ENCODE results near the gene KRT80.
A peak's percentile ranks its signal among the peaks of the same experiment; 100 is the strongest.

The KRT80 gene

DNA sequence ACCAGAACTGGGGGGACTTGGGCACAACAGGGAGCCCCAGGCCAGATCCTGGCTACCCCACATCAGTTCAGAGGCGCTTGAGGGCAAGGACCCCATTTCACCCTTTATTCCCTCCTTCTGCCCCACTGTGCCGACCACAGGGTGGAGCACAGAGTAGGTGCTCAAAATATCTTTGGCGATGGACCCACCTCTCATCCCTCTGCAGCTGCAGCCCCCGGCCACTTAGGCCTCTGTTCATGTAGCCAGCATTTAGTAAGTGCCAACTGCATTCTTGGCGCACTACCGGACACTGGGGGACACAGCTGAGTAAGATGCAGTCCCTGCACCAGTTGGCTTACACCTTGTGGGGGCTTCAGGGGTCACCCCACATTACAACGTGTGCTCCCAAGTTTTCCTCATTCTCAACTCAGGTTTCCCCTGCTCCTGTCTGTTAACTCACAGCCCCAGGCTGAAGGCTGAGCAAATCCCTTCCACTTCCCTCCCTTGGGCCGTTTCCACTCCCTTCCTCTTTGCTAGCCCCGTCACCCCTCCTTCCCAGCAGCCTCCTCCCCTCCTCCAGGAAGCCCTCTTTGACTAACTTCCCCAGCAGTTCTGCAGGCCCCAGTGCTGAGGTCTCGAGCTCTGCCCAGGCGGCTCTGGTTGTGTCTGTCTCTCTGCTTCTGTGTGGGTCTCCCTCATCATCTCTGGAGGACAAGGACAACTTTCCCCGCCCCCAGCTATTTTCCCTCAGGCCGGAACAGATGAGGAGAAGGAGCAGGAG, 26.5 kb downstream of the KRT80 start:
- no peak overlapping the region for H3K4me3 ChIP-seq (ENCODE audit: low read length)
- no peaks in the 10 kb centered on the region for H3K27me3 ChIP-seq (ENCODE audit: insufficient read depth, low read length)
- no peaks in the 10 kb centered on the region for H3K36me3 ChIP-seq (ENCODE audit: insufficient read depth, low read depth, low read length)
- no peak overlapping the region for H3K27ac ChIP-seq (ENCODE audit: low read length)
- H3K9me3 ChIP-seq (ENCODE audit: insufficient read depth, low read depth, low read length) = no peaks in the 10 kb centered on the region
- 0 out of 2 replicates have a peak, but pooled peaks cover 2% of the 10 kb centered on the region for H3K4me1 ChIP-seq (ENCODE audit: insufficient read depth, low read length)
- H3K9ac ChIP-seq (ENCODE audit: low read depth, low read length) = no peak overlapping the region

DNA sequence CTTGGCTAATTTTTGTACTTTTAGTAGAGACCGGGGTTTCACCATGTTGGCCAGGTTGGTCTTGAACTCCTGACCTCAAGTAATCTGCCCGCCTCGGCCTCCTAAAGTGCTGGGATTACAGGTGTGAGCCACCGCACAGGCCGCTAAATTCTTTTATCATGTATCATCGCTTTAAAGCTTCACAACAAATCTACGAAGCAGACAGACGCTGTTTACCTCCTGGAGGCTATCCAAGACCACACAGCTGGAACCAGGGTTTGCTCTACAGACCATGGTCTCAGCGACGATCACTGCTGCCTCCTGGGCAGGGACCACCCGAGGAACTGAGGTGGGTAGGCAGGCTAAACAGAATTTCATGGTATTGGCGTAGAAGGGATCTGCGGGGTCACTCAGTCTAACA, 27.2 kb downstream of the KRT80 start:
- Histone ChIP-seq H3K36me3 (ENCODE audit: insufficient read depth, low read depth, low read length) (no peaks in the 10 kb centered on the region), H3K9me3 (ENCODE audit: insufficient read depth, low read depth, low read length) (no peaks in the 10 kb centered on the region), H3K4me1 (ENCODE audit: insufficient read depth, low read length) (0 out of 2 replicates have a peak, but pooled peaks cover 2% of the 10 kb centered on the region), H3K9ac (ENCODE audit: low read depth, low read length) (no peak overlapping the region), H3K4me3 (ENCODE audit: low read length) (no peak overlapping the region), H3K27ac (ENCODE audit: low read length) (no peak overlapping the region), H3K27me3 (ENCODE audit: insufficient read depth, low read length) (no peaks in the 10 kb centered on the region)

DNA sequence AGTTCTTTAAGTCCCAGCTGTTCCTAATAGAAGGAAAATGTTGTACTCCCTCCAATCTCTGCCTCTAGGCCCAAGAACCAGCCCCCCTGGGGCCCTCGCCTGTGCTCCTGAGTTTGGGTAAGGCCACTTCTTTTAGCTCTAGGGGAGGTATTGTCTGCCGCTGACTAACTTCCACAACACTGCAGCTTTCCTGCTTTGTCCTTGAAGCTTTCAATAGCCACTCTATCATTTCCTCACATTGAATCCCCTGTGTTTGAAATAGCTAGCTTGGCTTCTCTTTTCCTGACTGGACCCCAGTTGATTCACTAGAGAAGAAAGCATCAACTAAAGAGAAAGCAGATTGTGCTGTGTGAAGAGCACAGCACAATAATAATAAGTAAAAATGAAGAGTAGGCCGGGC, 28.8 kb downstream of the KRT80 start:
- no peaks in the 10 kb centered on the region for H3K27me3 ChIP-seq (ENCODE audit: insufficient read depth, low read length)
- no peaks in the 10 kb centered on the region for H3K9me3 ChIP-seq (ENCODE audit: insufficient read depth, low read depth, low read length)
- no peak overlapping the region for H3K4me3 ChIP-seq (ENCODE audit: low read length)
- H3K9ac ChIP-seq (ENCODE audit: low read depth, low read length) = no peak overlapping the region
- H3K4me1 ChIP-seq (ENCODE audit: insufficient read depth, low read length) = 0 out of 2 replicates have a peak, but pooled peaks cover 2% of the 10 kb centered on the region
- no peaks in the 10 kb centered on the region for H3K36me3 ChIP-seq (ENCODE audit: insufficient read depth, low read depth, low read length)
- no peak overlapping the region for H3K27ac ChIP-seq (ENCODE audit: low read length)

DNA sequence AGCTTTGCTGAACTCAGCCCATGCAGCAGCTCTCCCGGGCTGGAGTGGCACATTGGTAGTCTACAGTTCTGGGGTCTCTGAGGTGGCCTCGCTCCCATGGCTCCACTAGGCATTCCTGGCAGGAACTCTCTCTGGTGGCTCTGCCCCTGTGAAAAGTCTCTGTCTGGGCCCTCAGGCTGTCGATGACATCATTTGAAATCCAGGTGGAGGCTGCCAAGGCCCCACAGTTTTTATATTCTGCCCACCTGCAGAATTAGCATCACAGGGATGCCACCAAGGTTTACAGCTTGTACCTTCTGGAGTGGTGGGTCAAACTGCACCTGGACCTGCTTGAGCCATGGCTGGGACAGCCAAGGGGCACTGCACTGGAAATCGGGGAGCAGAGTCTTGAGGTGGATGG, 31.6 kb downstream of the KRT80 start:
- H3K9ac ChIP-seq (ENCODE audit: low read depth, low read length) = no peak overlapping the region
- H3K9me3 ChIP-seq (ENCODE audit: insufficient read depth, low read depth, low read length) = no peaks in the 10 kb centered on the region
- H3K27ac ChIP-seq (ENCODE audit: low read length) = no peak overlapping the region
- H3K27me3 ChIP-seq (ENCODE audit: insufficient read depth, low read length) = no peaks in the 10 kb centered on the region
- no peaks in the 10 kb centered on the region for H3K36me3 ChIP-seq (ENCODE audit: insufficient read depth, low read depth, low read length)
- H3K4me1 ChIP-seq (ENCODE audit: insufficient read depth, low read length) = peaks cover 2% of the 10 kb centered on the region; the same call in 1 of the 2 replicates
- H3K4me3 ChIP-seq (ENCODE audit: low read length) = no peak overlapping the region

DNA sequence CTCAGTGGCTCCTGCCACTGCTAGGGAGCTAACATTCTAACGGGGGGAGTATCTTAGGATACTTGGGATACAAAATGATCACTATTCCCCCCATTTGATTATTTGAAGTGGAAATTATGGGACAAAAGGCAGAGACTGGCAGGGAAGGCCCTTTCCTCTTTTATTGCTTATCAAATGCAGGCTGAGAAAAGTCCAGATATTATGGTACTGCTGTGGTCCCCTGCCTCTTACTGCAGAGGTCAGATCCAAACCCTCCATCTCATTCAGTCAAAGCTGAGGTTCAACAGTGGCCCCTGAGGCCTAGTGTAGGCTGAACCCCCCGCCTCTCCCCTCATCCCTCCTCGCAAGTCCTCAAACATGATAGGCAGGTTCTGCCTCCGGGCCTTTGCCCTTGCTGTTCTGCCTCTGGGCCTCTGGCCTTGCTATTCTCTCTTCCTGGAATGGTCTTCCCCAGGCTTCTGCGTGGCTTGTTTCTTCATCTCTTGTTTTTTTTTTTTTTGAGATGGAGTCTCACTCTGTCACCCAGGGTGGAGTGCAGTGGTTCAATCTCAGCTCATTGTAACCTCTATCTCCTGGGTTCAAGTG, 34.2 kb downstream of the KRT80 start:
- Histone ChIP-seq H3K9me3 (ENCODE audit: insufficient read depth, low read depth, low read length) (no peaks in the 10 kb centered on the region), H3K9ac (ENCODE audit: low read depth, low read length) (no peak overlapping the region)

DNA sequence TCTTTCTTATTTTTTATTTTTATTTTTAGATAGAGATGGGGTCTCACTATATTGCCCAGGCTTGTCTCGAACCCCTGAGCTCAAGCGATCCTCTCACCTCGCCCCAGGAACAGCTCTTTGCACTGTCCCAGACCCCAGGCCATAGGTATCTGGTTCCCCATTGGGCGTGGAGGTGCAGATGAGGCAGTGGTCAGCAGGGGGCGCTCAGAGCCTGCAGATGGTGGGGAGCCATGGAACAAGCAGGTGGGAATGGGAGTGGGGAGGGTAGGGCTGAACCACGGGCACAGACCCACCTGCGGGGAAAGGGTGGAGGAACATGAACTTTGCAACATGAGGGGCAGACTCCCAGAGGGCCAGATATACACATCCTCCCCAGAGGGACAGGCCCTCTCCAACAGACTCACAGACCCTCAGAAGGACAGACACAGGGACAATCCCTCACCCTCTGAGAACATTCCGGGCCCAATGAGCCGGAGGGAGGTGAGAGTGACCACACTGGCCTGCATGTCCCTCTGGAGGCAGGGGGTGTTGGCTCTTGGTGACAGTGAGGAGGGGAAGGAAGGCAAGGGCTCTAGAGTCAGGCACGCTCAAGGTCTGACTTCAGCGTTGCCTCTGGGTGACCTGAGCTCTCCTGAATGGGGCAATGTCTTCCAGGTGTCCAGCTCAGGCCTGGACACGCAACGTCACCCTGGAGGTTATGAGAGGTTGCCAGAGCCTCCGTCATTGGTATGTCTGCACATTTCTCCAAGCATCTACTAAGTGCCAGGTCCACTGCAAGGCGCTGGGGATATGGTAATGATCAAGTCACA, 34.9 kb downstream of the KRT80 start:
- Histone ChIP-seq H3K27ac (ENCODE audit: low read length) (no peak overlapping the region), H3K27me3 (ENCODE audit: insufficient read depth, low read length) (peaks cover 7% of the 10 kb centered on the region; the same call in 1 of the 2 replicates), H3K4me1 (ENCODE audit: insufficient read depth, low read length) (no peaks in the 10 kb centered on the region; the same call in 1 of the 2 replicates), H3K36me3 (ENCODE audit: insufficient read depth, low read depth, low read length) (no peaks in the 10 kb centered on the region), H3K9ac (ENCODE audit: low read depth, low read length) (no peak overlapping the region), H3K9me3 (ENCODE audit: insufficient read depth, low read depth, low read length) (no peaks in the 10 kb centered on the region), H3K4me3 (ENCODE audit: low read length) (no peak overlapping the region)

More for the DNA sequence above, 34.2 kb downstream of the KRT80 start:
- H3K36me3 ChIP-seq (ENCODE audit: insufficient read depth, low read depth, low read length) = no peaks in the 10 kb centered on the region
- no peak overlapping the region for H3K27ac ChIP-seq (ENCODE audit: low read length)
- no peaks in the 10 kb centered on the region; the same call in 1 of the 2 replicates for H3K4me1 ChIP-seq (ENCODE audit: insufficient read depth, low read length)
- H3K4me3 ChIP-seq (ENCODE audit: low read length) = no peak overlapping the region
- H3K27me3 ChIP-seq (ENCODE audit: insufficient read depth, low read length) = peaks cover 5% of the 10 kb centered on the region; the same call in 1 of the 2 replicates

DNA sequence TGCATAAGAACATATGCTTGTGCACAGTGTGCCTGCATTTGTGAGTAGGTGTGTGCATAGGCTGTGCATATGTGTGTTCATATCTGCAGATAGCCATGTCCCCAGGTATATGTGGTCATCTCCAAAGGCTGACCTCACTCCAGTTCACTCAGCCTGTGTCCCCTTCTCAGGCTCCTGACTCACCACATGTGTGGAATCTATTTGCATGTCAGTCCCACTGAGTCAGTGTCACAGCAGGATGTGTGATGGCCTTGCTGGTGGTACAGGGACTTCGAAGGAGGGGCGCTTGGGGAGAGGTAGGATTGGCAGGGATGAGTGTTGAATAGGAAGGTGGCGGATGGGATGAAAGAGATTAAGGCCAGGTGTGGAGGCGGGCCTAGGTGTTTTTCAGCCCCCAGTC, 35.5 kb downstream of the KRT80 start:
- Histone ChIP-seq H3K4me3 (ENCODE audit: low read length) (no peak overlapping the region), H3K27me3 (ENCODE audit: insufficient read depth, low read length) (peaks cover 7% of the 10 kb centered on the region; the same call in 1 of the 2 replicates), H3K9ac (ENCODE audit: low read depth, low read length) (no peak overlapping the region), H3K9me3 (ENCODE audit: insufficient read depth, low read depth, low read length) (no peaks in the 10 kb centered on the region), H3K4me1 (ENCODE audit: insufficient read depth, low read length) (no peaks in the 10 kb centered on the region; the same call in 1 of the 2 replicates), H3K36me3 (ENCODE audit: insufficient read depth, low read depth, low read length) (no peaks in the 10 kb centered on the region), H3K27ac (ENCODE audit: low read length) (no peak overlapping the region)

DNA sequence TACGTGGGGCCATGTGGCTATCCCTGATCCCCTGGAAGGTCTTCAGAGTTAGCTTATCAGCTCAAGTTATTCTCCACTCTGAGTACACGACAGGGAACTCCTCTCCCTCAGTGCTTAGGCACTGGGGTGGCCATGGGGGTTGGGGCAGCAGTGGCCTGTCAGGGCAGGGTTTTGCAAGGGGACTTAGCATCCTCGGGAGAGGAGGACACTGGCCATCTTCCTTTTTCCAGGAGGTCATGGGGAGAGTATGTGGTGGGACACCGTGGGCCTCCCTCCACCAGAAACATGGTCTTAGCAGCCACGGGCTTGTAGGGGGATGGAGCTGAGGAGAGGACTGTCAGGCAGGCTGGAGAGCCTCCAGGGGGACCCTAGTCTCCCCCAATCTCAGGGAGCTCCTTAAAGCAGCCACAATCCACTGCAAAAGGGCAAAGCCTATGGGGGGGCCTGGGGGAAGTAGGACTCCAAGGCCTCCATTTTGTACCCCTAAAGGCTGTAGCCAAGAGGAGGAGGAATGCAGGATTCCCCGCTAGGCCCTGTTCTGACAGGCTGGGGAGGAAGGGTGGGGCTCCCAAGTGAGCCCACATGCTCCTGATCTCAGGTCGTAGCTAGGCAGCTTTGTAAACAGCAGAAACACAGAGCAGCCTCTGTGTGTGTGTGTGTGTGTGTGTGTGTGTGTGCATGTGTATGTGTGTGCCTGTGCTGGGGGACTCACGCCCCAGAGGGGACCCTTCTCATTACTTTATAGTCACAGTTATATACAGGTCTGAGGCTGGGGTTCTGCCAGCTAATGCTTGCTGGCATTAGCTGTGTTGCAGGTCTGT, 36.6 kb downstream of the KRT80 start:
- no peaks in the 10 kb centered on the region; the same call in 1 of the 2 replicates for H3K4me1 ChIP-seq (ENCODE audit: insufficient read depth, low read length)
- no peaks in the 10 kb centered on the region for H3K9me3 ChIP-seq (ENCODE audit: insufficient read depth, low read depth, low read length)
- H3K27me3 ChIP-seq (ENCODE audit: insufficient read depth, low read length) = peaks cover 7% of the 10 kb centered on the region; the same call in 1 of the 2 replicates
- H3K36me3 ChIP-seq (ENCODE audit: insufficient read depth, low read depth, low read length) = no peaks in the 10 kb centered on the region
- H3K27ac ChIP-seq (ENCODE audit: low read length) = no peak overlapping the region
- no peak overlapping the region for H3K4me3 ChIP-seq (ENCODE audit: low read length)
- H3K9ac ChIP-seq (ENCODE audit: low read depth, low read length) = no peak overlapping the region

DNA sequence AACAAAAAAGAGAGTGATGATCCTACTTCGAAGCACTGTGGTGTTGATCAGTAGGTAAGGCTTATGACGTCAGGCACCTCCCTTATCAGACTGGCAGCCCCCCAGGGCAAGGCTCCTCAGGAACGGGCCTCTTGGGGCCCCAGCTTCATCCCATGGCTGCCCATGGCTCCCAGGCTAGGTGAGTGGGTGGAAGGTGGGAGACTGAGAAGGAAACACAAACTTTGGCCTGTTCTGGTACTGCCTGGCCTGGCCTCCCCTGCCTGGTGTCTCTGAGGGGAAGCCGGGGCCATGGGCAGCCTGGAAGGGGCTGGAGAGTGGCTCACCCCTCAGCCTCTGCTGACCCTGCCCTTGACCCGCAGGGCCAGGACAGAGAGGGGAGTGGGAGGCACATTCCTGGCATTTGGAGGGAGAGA, 38.9 kb downstream of the KRT80 start:
- H3K27ac ChIP-seq (ENCODE audit: low read length) = no peak overlapping the region
- H3K9ac ChIP-seq (ENCODE audit: low read depth, low read length) = no peak overlapping the region

DNA sequence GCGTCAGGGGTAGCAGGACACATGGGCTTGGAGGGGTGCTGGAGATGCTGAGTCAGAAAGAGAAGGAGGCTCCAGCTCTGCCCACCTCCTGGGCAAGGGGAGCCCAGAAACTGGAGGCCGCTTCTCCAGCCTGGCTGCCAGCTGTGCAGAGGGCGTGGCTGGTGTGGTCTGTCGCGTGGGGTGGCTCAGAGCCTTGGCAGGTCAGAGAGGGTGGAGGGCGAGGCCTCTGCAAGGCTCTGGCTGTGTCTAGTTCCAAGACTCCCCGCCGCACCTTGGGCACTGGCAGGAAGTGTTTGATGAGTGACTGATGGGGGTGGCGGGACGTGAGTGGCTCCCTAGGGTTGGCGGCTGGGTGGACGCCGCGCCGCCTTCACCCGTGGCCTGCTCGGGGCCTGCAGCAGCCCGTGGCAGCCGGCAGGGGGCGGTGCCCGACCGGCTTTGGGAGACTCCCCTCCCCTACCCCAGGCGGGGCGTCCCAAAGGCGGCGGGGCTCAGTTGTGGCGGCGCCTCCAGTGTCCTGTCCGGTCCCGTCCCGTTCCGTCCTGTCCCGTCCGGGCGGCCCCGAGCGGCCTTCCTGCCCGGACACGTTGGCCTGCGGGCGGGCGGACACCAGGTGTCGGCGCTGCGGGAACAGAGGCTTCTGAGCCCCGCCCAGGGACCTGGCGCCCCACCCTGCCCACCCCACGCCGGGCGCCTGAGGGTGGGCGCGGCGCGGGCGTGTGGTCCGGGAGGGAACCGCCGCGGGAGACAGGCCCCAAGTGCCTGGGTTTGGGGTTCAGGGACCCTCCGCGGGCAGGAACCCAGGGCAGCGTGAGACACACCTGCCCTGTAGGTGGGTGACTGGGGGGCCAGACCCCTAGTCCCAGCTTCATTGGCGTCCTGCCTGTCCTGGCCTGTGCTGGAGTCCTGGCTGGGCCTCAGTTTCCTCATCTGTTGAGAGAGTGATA, 39.7 kb downstream of the KRT80 start:
- Histone ChIP-seq H3K4me3 (ENCODE audit: low read length) (peak overlapping the region; percentile 38; the same call in 1 of the 2 replicates), H3K36me3 (ENCODE audit: insufficient read depth, low read depth, low read length) (no peaks in the 10 kb centered on the region), H3K4me1 (ENCODE audit: insufficient read depth, low read length) (peaks cover 15% of the 10 kb centered on the region), H3K27me3 (ENCODE audit: insufficient read depth, low read length) (peaks cover 7% of the 10 kb centered on the region; the same call in 1 of the 2 replicates), H3K27ac (ENCODE audit: low read length) (no peak overlapping the region), H3K9ac (ENCODE audit: low read depth, low read length) (no peak overlapping the region), H3K9me3 (ENCODE audit: insufficient read depth, low read depth, low read length) (no peaks in the 10 kb centered on the region)

More for the DNA sequence above, 38.9 kb downstream of the KRT80 start:
- Histone ChIP-seq H3K27me3 (ENCODE audit: insufficient read depth, low read length) (peaks cover 7% of the 10 kb centered on the region; the same call in 1 of the 2 replicates), H3K4me1 (ENCODE audit: insufficient read depth, low read length) (peaks cover 15% of the 10 kb centered on the region), H3K9me3 (ENCODE audit: insufficient read depth, low read depth, low read length) (no peaks in the 10 kb centered on the region), H3K36me3 (ENCODE audit: insufficient read depth, low read depth, low read length) (no peaks in the 10 kb centered on the region), H3K4me3 (ENCODE audit: low read length) (no peak overlapping the region)
